ENCODE measurements around the gene SZRD1. TPM values are rescaled to one million over a fixed set of nuclear protein-coding genes. Genes with fewer than 3 reads are reported as not detected.

SZRD1 gene
- total RNA-seq, 1 experiment from 2014 or later, result 136 TPM

- Histone ChIP-seq H4K20me1 (ENCODE audit: low read length) (peaks cover 54% of the 10 kb centered on the region), H3K4me1 (ENCODE audit: insufficient read depth, low read length) (peaks cover 18% of the 10 kb centered on the region)
Measured at GRCh38 chr1:16374266-16374665, 7.2 kb downstream of the SZRD1 start.

GRCh38 chr1:16375521-16376340 lies 8.7 kb downstream of the SZRD1 start:
- no peak overlapping the region for H3K9ac ChIP-seq (ENCODE audit: low read length)
- peaks cover 18% of the 10 kb centered on the region for H3K4me1 ChIP-seq (ENCODE audit: insufficient read depth, low read length)
- ATAC-seq (peak; percentile 46; the same call in 1 of the 2 replicates), DNase-seq (peak; percentile 23)
- POLR2A ChIA-PET (ENCODE audit: unreplicated experiment), result interaction anchor here (0.6 kb wide), 1 partner anchor 24 kb away, joined by 3 read pairs; the partner anchor contains the start of gene FBXO42
- no peak overlapping the region for H3K27ac ChIP-seq (ENCODE audit: low read length)
- TF ChIP-seq CTCF (conservative IDR thresholded peaks at IDR 0.05; ENCODE audit: low read depth, low read length), result no peak
- no peak for TF ChIP-seq EZH2 (IDR thresholded peaks at IDR 0.05; ENCODE audit: low read length, unreplicated experiment)
- TF ChIP-seq EZH2phosphoT487 (IDR thresholded peaks at IDR 0.05; ENCODE audit: borderline replicate concordance, low read length), result no peak
- H3K27me3 ChIP-seq (ENCODE audit: low read length), result no peaks in the 10 kb centered on the region
- intact Hi-C loops (cut with micrococcal nuclease), result no loop called here
- peaks cover 100% of the 10 kb centered on the region for H3K79me2 ChIP-seq (ENCODE audit: low read length)
- no TSS peak for BruUV-seq (replicated peaks)
- H2AFZ ChIP-seq (ENCODE audit: low read length), result no peak overlapping the region
- H3K9me2 ChIP-seq (replicated peaks; ENCODE audit: low read length), result no peaks in the 10 kb centered on the region
- H3F3A ChIP-seq (ENCODE audit: low read length, unreplicated experiment), result no peaks in the 10 kb centered on the region
- CTCF ChIA-PET, result no interaction called here
- H3K4me2 ChIP-seq (ENCODE audit: low read length), result peak overlapping the region; percentile 34; the same call in 1 of the 2 replicates
- peaks cover 55% of the 10 kb centered on the region for H4K20me1 ChIP-seq (ENCODE audit: low read length)
- peaks cover 5% of the 10 kb centered on the region; the same call in 1 of the 2 replicates for H3K36me3 ChIP-seq (ENCODE audit: low read depth, low read length)
- no peak overlapping the region for H3K4me3 ChIP-seq (ENCODE audit: low read length)
- no peaks in the 10 kb centered on the region for H3K9me3 ChIP-seq (ENCODE audit: low read length)

More at GRCh38 chr1:16374266-16374665, 7.2 kb downstream of the SZRD1 start:
- Histone ChIP-seq H3K36me3 (ENCODE audit: low read depth, low read length) (peaks cover 5% of the 10 kb centered on the region; the same call in 1 of the 2 replicates), H2AFZ (ENCODE audit: low read length) (no peak overlapping the region), H3K27me3 (ENCODE audit: low read length) (no peaks in the 10 kb centered on the region), H3K79me2 (ENCODE audit: low read length) (peaks cover 100% of the 10 kb centered on the region), H3K4me3 (ENCODE audit: low read length) (no peak overlapping the region), H3K4me2 (ENCODE audit: low read length) (no peak overlapping the region), H3K27ac (ENCODE audit: low read length) (no peak overlapping the region), H3K9ac (ENCODE audit: low read length) (no peak overlapping the region), H3K9me3 (ENCODE audit: low read length) (no peaks in the 10 kb centered on the region), H3K9me2 (replicated peaks; ENCODE audit: low read length) (no peaks in the 10 kb centered on the region), H3F3A (ENCODE audit: low read length, unreplicated experiment) (no peaks in the 10 kb centered on the region)
- ATAC-seq (no peak), DNase-seq (no peak)
- CTCF ChIA-PET, result no interaction called here
- POLR2A ChIA-PET (ENCODE audit: unreplicated experiment), result no interaction called here
- BruUV-seq (replicated peaks), result no TSS peak
- intact Hi-C loops (cut with micrococcal nuclease), result no loop called here
- no peak for TF ChIP-seq EZH2 (IDR thresholded peaks at IDR 0.05; ENCODE audit: low read length, unreplicated experiment)
- no peak for TF ChIP-seq EZH2phosphoT487 (IDR thresholded peaks at IDR 0.05; ENCODE audit: borderline replicate concordance, low read length)
- TF ChIP-seq CTCF (conservative IDR thresholded peaks at IDR 0.05; ENCODE audit: low read depth, low read length), result no peak

- H3K36me3 ChIP-seq (ENCODE audit: low read depth, low read length), result peaks cover 5% of the 10 kb centered on the region; the same call in 1 of the 2 replicates
Measured at GRCh38 chr1:16376971-16377370, 9.9 kb downstream of the SZRD1 start.

More at GRCh38 chr1:16376971-16377370, 9.9 kb downstream of the SZRD1 start:
- ChIA-PET POLR2A (ENCODE audit: unreplicated experiment) (no interaction called here), CTCF (no interaction called here)
- no peak overlapping the region for H3K4me2 ChIP-seq (ENCODE audit: low read length)
- H4K20me1 ChIP-seq (ENCODE audit: low read length), result peaks cover 50% of the 10 kb centered on the region
- ATAC-seq (no peak), DNase-seq (no peak)
- H3K79me2 ChIP-seq (ENCODE audit: low read length), result peaks cover 100% of the 10 kb centered on the region
- no peaks in the 10 kb centered on the region for H3K9me3 ChIP-seq (ENCODE audit: low read length)
- no peak overlapping the region for H2AFZ ChIP-seq (ENCODE audit: low read length)
- intact Hi-C loops (cut with micrococcal nuclease), result no loop called here
- TF ChIP-seq CTCF (conservative IDR thresholded peaks at IDR 0.05; ENCODE audit: low read depth, low read length), result no peak
- no peak for TF ChIP-seq EZH2phosphoT487 (IDR thresholded peaks at IDR 0.05; ENCODE audit: borderline replicate concordance, low read length)
- TF ChIP-seq EZH2 (IDR thresholded peaks at IDR 0.05; ENCODE audit: low read length, unreplicated experiment), result no peak
- no peak overlapping the region for H3K27ac ChIP-seq (ENCODE audit: low read length)
- no peak overlapping the region for H3K9ac ChIP-seq (ENCODE audit: low read length)
- no peaks in the 10 kb centered on the region for H3K9me2 ChIP-seq (replicated peaks; ENCODE audit: low read length)
- H3K4me1 ChIP-seq (ENCODE audit: insufficient read depth, low read length), result peaks cover 13% of the 10 kb centered on the region
- H3K27me3 ChIP-seq (ENCODE audit: low read length), result no peaks in the 10 kb centered on the region
- BruUV-seq (replicated peaks), result no TSS peak
- no peak overlapping the region for H3K4me3 ChIP-seq (ENCODE audit: low read length)
- no peaks in the 10 kb centered on the region for H3F3A ChIP-seq (ENCODE audit: low read length, unreplicated experiment)
